Calu3 (cell line): ENCODE results near the gene PLD3. TPM values are rescaled to one million over a fixed set of nuclear protein-coding genes. Genes with fewer than 3 reads are reported as not detected.

Experiments used
- BruUV-seq: library from RNA; stranded (reverse); fragments of 400-500 nt; replicated peaks from 2 replicates; lab custom pipeline; 2021; lab: Mats Ljungman, UMichigan
- CTCF ChIA-PET: fragments of 300-600 bp; sonication (Branson Sonifier 250); formaldehyde crosslinking; loops from one replicate; lab custom pipeline; 2022; ENCODE audit warnings: antibody characterized with exemption; lab: Charles Lee
- DNase-seq: peaks from one replicate; pipeline ENCODE4 v3.0.0; 2022
- H3K27ac Mint-ChIP-seq: one replicate; pipeline ENCODE4 v1.8.0; 2022; ENCODE audit warnings: mixed read lengths; ENCODE audit not compliant: unreplicated experiment
- H3K27me3 Mint-ChIP-seq: one replicate; pipeline ENCODE4 v1.8.0; 2022; ENCODE audit warnings: mixed read lengths; ENCODE audit not compliant: unreplicated experiment
- H3K36me3 Mint-ChIP-seq: one replicate; pipeline ENCODE4 v1.8.0; 2022; ENCODE audit warnings: mild to moderate bottlenecking, moderate library complexity, mixed read lengths; ENCODE audit not compliant: insufficient read depth, unreplicated experiment
- H3K4me1 Mint-ChIP-seq: one replicate; pipeline ENCODE4 v1.8.0; 2022; ENCODE audit warnings: mild to moderate bottlenecking, low read depth, mixed read lengths; ENCODE audit not compliant: unreplicated experiment
- H3K4me3 Mint-ChIP-seq: one replicate; pipeline ENCODE4 v1.8.0; 2022; ENCODE audit warnings: mild to moderate bottlenecking, low read depth, moderate library complexity, mixed read lengths; ENCODE audit not compliant: unreplicated experiment
- H3K9me3 Mint-ChIP-seq: one replicate; pipeline ENCODE4 v1.8.0; 2022; ENCODE audit warnings: low read depth, mixed read lengths; ENCODE audit not compliant: unreplicated experiment
- intact Hi-C: fragments of 100-400 bp; cut with micrococcal nuclease; formaldehyde crosslinking; loops from one replicate; pipeline ENCODE4 v1.10.0; 2022; ENCODE audit not compliant: unreplicated experiment
- total RNA-seq: library from RNA; stranded (reverse); gene quantifications from 2 replicates; pipeline ENCODE4 v1.2.3, GENCODE V29; 2022
- TF ChIP-seq, protein P1 (sequence below): fragments of 200-600 bp; IDR thresholded peaks from one replicate; pipeline ENCODE4 v1.8.0; 2022; ENCODE audit warnings: antibody characterized with exemption; ENCODE audit not compliant: unreplicated experiment

The PLD3 gene
- total RNA-seq, 1 experiment from 2014 or later, result 184 TPM

DNA sequence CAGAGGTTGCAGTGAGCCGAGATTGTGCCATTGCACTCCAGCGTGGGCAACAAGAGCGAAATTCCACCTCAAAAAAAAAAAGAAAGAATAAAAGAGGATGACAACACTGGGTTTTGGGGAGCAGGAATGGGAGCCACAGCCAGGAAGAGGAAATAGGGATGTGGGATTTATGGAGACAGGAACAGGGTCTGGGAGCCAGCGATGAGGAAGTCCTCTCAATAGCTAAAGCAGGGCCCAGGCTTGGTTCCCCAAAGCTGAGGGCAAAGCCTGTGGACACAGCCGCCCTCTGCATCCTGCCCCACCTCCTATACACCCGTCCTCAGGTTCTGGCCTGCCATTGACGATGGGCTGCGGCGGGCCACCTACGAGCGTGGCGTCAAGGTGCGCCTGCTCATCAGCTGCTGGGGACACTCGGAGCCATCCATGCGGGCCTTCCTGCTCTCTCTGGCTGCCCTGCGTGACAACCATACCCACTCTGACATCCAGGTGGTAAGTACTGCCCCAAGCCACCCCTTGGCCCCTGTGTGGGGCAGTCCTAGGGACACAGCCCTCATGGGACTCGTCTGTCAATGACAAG, 27.9 kb downstream of the PLD3 start:
- DNase-seq, result no peak
- no peaks in the 10 kb centered on the region for H3K9me3 Mint-ChIP-seq
- no peaks in the 10 kb centered on the region for H3K4me1 Mint-ChIP-seq
- H3K36me3 Mint-ChIP-seq, result peaks cover 9% of the 10 kb centered on the region
- CTCF ChIA-PET, result interaction anchor here (0.6 kb wide), 1 partner anchor 92 kb away, joined by 3 read pairs; no protein-coding TSS in a partner anchor
- TF ChIP-seq, protein P1, sequence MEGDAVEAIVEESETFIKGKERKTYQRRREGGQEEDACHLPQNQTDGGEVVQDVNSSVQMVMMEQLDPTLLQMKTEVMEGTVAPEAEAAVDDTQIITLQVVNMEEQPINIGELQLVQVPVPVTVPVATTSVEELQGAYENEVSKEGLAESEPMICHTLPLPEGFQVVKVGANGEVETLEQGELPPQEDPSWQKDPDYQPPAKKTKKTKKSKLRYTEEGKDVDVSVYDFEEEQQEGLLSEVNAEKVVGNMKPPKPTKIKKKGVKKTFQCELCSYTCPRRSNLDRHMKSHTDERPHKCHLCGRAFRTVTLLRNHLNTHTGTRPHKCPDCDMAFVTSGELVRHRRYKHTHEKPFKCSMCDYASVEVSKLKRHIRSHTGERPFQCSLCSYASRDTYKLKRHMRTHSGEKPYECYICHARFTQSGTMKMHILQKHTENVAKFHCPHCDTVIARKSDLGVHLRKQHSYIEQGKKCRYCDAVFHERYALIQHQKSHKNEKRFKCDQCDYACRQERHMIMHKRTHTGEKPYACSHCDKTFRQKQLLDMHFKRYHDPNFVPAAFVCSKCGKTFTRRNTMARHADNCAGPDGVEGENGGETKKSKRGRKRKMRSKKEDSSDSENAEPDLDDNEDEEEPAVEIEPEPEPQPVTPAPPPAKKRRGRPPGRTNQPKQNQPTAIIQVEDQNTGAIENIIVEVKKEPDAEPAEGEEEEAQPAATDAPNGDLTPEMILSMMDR, result no peak
- no peak overlapping the region for H3K27ac Mint-ChIP-seq
- no peaks in the 10 kb centered on the region for H3K27me3 Mint-ChIP-seq
- intact Hi-C loops, result no loop called here
- no TSS peak for BruUV-seq
- H3K4me3 Mint-ChIP-seq, result no peak overlapping the region

DNA sequence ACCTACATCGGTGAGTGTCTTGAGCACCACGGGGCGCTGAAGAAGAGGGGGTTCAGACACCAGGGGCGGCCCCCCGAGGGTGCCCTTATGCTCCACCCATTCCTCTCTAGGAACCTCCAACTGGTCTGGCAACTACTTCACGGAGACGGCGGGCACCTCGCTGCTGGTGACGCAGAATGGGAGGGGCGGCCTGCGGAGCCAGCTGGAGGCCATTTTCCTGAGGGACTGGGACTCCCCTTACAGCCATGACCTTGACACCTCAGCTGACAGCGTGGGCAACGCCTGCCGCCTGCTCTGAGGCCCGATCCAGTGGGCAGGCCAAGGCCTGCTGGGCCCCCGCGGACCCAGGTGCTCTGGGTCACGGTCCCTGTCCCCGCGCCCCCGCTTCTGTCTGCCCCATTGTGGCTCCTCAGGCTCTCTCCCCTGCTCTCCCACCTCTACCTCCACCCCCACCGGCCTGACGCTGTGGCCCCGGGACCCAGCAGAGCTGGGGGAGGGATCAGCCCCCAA, 29.4 kb downstream of the PLD3 start:
- no peaks in the 10 kb centered on the region for H3K9me3 Mint-ChIP-seq
- CTCF ChIA-PET, result no interaction called here
- H3K27ac Mint-ChIP-seq, result no peak overlapping the region
- TSS peak; percentile 97 for BruUV-seq
- DNase-seq, result no peak
- H3K4me3 Mint-ChIP-seq, result no peak overlapping the region
- peaks cover 9% of the 10 kb centered on the region for H3K36me3 Mint-ChIP-seq
- intact Hi-C loops, result no loop called here
- no peaks in the 10 kb centered on the region for H3K4me1 Mint-ChIP-seq
- no peaks in the 10 kb centered on the region for H3K27me3 Mint-ChIP-seq
- TF ChIP-seq, protein P1, result no peak

DNA sequence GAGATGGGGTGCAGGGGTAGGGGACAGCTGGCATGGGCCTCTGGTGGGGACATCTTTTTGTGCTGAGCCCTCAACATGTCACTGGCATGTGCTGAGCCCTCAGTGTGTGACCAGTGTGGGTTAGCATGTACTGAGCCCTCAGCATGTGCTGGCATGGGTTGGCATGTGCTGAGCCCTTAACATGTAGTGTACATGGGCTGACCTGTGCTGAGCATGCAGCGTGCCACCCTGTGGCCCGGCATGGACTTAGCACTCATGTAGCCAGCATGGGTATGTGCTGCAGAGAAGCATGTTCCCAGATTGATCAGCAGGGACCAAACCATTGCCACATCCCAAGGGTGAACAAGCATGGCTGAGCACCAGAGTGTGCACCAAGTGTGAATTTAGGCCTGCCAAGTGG, 30.0 kb downstream of the PLD3 start:
- Mint-ChIP-seq H3K4me1 (no peaks in the 10 kb centered on the region), H3K27ac (no peak overlapping the region), H3K36me3 (peaks cover 5% of the 10 kb centered on the region), H3K4me3 (no peak overlapping the region), H3K27me3 (no peaks in the 10 kb centered on the region), H3K9me3 (no peaks in the 10 kb centered on the region)
- no peak for DNase-seq
- intact Hi-C loops, result no loop called here
- BruUV-seq, result no TSS peak
- TF ChIP-seq, protein P1, result no peak
- CTCF ChIA-PET, result no interaction called here

DNA sequence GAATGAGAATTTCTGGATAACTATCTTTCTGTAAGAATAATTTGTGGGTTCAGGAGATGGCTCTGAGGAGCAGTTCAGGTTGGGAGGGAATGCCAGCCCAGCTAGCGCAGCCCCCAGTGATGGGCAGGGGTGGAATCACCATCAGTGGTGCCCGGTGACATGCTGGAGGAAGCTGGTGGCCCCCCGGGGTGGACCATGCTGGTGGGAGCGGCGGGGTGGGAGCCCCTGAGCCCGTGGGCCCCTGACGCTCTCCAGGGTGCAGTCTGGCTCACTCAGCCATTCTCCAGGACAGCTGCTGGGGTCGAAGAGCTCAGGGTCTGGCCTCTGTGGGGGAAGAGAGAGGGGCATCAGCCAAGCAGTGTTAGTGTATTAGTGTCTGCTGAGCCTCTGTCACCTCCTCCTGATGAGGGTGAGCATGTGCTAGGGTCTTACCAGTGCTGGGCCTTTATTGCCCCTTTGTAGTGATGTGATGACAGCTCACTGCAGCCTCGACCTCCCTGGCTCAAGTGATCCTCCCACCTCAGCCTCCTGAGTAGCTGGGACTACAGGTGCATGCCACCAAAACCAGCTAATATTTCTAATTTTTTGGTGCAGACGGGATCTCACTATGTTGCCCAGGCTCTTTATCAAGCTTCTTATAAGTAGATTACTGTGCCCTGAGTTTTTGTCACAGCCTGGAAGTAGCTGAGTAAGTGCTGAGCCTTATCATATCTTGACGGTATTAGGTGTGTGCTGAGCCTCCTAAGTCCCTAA, 31.1 kb downstream of the PLD3 start:
- no TSS peak for BruUV-seq
- Mint-ChIP-seq H3K9me3 (no peaks in the 10 kb centered on the region), H3K4me3 (no peak overlapping the region), H3K4me1 (no peaks in the 10 kb centered on the region), H3K36me3 (no peaks in the 10 kb centered on the region), H3K27ac (no peak overlapping the region), H3K27me3 (peaks cover 3% of the 10 kb centered on the region)
- intact Hi-C loops, result no loop called here
- TF ChIP-seq, protein P1, result no peak
- CTCF ChIA-PET, result no interaction called here
- DNase-seq, result no peak
